ENCODE measurements around the gene NPTX1.

- TF ChIP-seq SMC3 (conservative IDR thresholded peaks at IDR 0.05; ENCODE audit: poor library complexity) (no peak), EP300 (conservative IDR thresholded peaks at IDR 0.05; ENCODE audit: poor library complexity, severe bottlenecking) (no peak), TAF1 (IDR thresholded peaks at IDR 0.05; ENCODE audit: low read depth) (no peak), EZH2 (IDR thresholded peaks at IDR 0.05; ENCODE audit: borderline replicate concordance, insufficient read depth, low read length, poor library complexity, severe bottlenecking) (no peak), REST (IDR thresholded peaks at IDR 0.05; ENCODE audit: borderline replicate concordance) (no peak), RAD21 (conservative IDR thresholded peaks at IDR 0.05) (no peak), POLR2AphosphoS5 (IDR thresholded peaks at IDR 0.05) (no peak)
- TF ChIP-seq, protein P1, sequence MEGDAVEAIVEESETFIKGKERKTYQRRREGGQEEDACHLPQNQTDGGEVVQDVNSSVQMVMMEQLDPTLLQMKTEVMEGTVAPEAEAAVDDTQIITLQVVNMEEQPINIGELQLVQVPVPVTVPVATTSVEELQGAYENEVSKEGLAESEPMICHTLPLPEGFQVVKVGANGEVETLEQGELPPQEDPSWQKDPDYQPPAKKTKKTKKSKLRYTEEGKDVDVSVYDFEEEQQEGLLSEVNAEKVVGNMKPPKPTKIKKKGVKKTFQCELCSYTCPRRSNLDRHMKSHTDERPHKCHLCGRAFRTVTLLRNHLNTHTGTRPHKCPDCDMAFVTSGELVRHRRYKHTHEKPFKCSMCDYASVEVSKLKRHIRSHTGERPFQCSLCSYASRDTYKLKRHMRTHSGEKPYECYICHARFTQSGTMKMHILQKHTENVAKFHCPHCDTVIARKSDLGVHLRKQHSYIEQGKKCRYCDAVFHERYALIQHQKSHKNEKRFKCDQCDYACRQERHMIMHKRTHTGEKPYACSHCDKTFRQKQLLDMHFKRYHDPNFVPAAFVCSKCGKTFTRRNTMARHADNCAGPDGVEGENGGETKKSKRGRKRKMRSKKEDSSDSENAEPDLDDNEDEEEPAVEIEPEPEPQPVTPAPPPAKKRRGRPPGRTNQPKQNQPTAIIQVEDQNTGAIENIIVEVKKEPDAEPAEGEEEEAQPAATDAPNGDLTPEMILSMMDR (IDR thresholded peaks at IDR 0.05; ENCODE audit: poor library complexity, severe bottlenecking): no peak
These were observed 22.6 kb upstream of the NPTX1 start for GRCh38 chr17:80498920-80499410.

All from neural cell (in vitro differentiated cells).